Breast epithelium (tissue), 3 donors: ENCODE data around the gene BAZ2B.

ENCODE experiments used
- CTCF ChIP-seq, 3 donors: fragments of 450-650 bp; IDR thresholded peaks; one replicate each; pipeline ENCODE4 v1.5.1; 2016 to 2017; ENCODE audit warnings: antibody characterized with exemption in 3 of 3, mild to moderate bottlenecking in 3 of 3, moderate library complexity in 3 of 3
- POLR2A ChIP-seq: fragments of 450-650 bp; IDR thresholded peaks from one replicate; pipeline ENCODE4 v1.6.1; 2016; ENCODE audit warnings: antibody characterized with exemption, mild to moderate bottlenecking, moderate library complexity
- POLR2AphosphoS5 ChIP-seq, 3 donors: sonication (generic); formaldehyde crosslinking; IDR thresholded peaks; one replicate each; pipeline ENCODE4 v1.6.1; 2017; ENCODE audit warnings: antibody characterized with exemption in 3 of 3

- no peak for TF ChIP-seq POLR2A
- no peak for TF ChIP-seq POLR2AphosphoS5 (IDR thresholded peaks at IDR 0.05)
- TF ChIP-seq CTCF (IDR thresholded peaks at IDR 0.05) = no peak
Measured at GRCh38 chr2:159539701-159540100, 76.6 kb downstream of the BAZ2B start.
